Astrocyte of the cerebellum (primary cell): ENCODE data around the gene SLC30A7.
A peak's percentile ranks its signal among the peaks of the same experiment; 100 is the strongest.
"Not testable (repeated sequence)": the region's sequence is repeated elsewhere in the genome, so short reads cannot be mapped to it uniquely, and the experiment has no call there.

Source experiments
- DNase-seq: peaks from one replicate; pipeline ENCODE4 v3.0.0-alpha.2; 2011; ENCODE audit warnings: low read depth
- H3K4me3 ChIP-seq: 2 replicates; pipeline ENCODE4 v1.5.1; 2011; ENCODE audit warnings: mild to moderate bottlenecking, low read depth, low read length, moderate library complexity
- CTCF ChIP-seq: IDR thresholded peaks from 2 replicates; pipeline ENCODE4 v1.5.1; 2012; ENCODE audit warnings: low read length, low read depth, moderate library complexity, mild to moderate bottlenecking; ENCODE audit errors: missing control alignments
- in situ Hi-C: cut with HindIII; loops from 2 replicates; pipeline ENCODE4 v1.10.0; 2017; ENCODE audit warnings: low sequenced_read_pairs

The SLC30A7 gene

GRCh38 chr1:100949515-100950158 lies 53.7 kb downstream of the SLC30A7 start:
- in situ Hi-C loops, H3K4me3 ChIP-seq, DNase-seq: not testable (repeated sequence)

GRCh38 chr1:100950337-100950736 lies 54.4 kb downstream of the SLC30A7 start:
- TF ChIP-seq CTCF = no peak
- H3K4me3 ChIP-seq = no peak overlapping the region
- in situ Hi-C loops = no loop called here
- DNase-seq = no peak

- no peak for TF ChIP-seq CTCF
- in situ Hi-C loops = no loop called here
- no peak overlapping the region for H3K4me3 ChIP-seq
- peak; percentile 28 for DNase-seq
Measured at GRCh38 chr1:100950781-100951180, 54.9 kb downstream of the SLC30A7 start.

- no peak for DNase-seq
- in situ Hi-C loops = no loop called here
- no peak for TF ChIP-seq CTCF
- H3K4me3 ChIP-seq = no peak overlapping the region
Measured at GRCh38 chr1:100952104-100952745, 56.3 kb downstream of the SLC30A7 start.

- H3K4me3 ChIP-seq, DNase-seq, in situ Hi-C loops: not testable (repeated sequence)
Measured at GRCh38 chr1:100952970-100953369, 57.1 kb downstream of the SLC30A7 start.

- no peak for TF ChIP-seq CTCF
- DNase-seq = no peak
- in situ Hi-C loops = no loop called here
- H3K4me3 ChIP-seq = no peak overlapping the region
Measured at GRCh38 chr1:100953960-100954730, 58.3 kb downstream of the SLC30A7 start.

- in situ Hi-C loops = no loop called here
- TF ChIP-seq CTCF = no peak
- H3K4me3 ChIP-seq = no peak overlapping the region
- DNase-seq = peak; percentile 89
Measured at GRCh38 chr1:100955322-100955721, 59.4 kb downstream of the SLC30A7 start.
